HG03439 (cell line): ENCODE measurements around the gene GRIFIN.

Experiments
- ATAC-seq: cut with Tn5 transposase; IDR thresholded peaks from one replicate; pipeline ENCODE4 v1.9.1; 2021; ENCODE audit warnings: mild to moderate bottlenecking, moderate library complexity; ENCODE audit not compliant: unreplicated experiment

The GRIFIN gene

DNA sequence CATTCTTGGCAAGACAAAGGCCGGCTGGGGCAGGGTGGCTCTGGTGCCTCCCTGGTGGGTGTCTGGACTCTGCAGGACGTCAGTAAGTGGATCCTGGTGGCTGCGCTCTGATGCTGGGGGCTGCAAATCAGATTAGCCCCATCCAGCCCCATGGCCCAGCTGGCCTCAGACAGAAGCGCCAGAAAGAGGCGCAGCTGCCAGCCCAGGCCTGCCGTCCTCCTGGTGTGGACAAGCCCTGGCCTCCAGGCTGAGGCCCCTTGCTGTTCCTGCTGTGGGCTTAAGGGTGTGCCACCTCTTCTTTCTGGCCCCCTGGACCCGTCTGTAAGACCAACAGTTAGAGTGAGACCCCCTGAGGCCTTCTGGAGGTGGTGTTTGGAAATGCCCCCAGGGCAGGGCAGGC lies 37.5 kb upstream of the GRIFIN start:
- ATAC-seq: no peak

DNA sequence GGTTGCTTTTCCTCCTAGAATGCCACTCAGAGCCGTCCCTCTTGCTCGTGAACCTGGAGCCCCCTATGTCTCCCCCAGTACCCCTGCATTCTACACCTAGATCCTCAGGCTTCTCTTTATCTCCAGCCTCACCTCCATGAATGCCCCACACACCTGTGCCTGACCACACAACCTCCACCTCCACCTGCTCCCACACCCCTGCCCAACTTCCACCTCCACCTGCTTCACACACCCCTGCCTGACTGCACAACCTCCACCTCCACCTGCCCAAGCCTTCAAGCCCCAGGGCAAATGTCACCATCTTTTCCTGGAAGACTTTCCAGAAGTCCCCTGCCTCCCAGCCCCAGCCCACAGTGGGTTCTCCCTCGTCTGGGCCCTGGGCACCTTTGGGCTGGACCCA lies 36.5 kb upstream of the GRIFIN start:
- no peak for ATAC-seq

DNA sequence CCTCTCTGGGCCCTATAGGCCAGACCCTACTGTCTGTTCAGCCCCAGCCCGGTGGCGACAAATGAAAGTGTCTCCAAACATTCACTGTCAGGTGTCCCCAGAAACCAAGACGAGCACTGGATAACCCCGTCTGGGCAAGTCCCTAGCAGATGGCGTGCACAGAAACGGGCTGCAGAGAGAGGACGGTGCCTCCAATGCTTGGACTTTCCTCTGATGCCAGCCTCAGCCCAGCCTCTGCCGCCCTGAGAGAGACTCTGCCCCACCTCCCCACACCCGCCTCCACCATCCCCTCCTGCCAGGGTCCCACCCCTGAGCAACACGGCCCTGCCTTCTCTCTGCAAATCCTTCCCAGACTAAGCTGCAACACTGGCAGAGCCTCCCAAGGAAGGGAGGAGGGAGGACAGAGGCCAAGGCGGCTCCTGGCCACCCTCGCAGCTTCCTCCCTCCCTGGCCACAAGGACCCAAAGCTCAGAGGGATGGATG lies 36.0 kb upstream of the GRIFIN start:
- ATAC-seq: no peak

DNA sequence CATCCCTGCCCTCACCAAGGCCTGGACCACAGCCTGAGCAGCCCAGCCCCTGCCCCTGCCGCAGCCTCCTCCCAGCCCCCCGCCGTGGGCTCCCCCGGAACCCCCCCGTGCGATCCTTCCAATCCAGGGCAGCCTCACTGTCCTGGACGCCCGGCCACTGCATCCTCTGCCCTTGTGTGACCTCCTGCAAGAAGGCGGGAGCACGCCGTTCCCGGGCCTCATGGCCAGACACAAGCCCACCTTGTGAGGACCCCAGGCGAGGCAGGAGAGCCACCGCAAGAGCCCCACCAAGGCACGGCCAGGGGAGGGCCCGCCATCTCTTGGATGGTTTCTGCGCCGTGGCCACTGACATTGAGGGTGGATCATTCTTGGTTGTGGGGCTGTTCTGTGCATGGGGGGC lies 35.6 kb upstream of the GRIFIN start:
- no peak for ATAC-seq

DNA sequence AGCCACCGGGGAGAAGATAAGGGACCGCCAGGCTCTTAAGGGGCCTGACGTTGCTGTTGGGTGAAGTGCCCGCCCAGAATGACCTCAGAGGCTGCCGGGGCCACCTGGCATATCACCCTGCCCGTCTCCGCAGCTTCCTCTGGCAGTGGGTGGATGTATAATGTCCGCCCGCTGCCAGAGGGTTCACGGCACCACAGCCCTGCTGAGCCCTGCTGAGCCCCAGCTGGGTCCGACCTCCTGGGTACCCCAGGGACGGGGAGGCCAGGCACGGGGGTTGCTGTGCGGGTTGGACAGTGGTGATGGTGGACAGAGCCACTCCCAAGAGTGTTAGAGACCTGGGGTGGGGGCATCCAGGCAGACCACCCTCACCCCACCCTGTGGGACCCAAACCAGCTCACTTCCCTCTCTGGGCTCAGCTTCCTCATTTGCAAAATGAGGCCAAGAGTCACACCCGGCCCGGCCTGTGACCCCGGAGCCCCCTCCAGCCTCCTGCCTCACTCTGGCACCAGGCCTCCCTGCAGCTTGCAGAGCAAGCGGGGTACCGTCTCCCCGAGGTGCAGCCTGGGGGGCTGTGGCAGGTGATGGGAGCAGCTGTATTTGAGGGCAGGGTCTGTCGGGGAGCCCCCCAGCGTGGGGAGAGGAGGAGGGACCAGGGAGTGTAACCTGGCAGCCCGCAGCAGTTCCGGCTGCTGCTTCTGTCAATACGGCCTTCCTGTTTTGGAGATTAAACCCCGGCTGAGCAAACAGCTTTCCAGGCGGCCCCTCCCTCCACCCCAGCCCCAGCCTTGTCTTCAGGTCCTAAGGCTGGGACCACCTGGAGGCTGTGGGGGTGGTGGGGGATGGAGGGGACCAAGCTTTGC lies 34.9 kb upstream of the GRIFIN start:
- ATAC-seq: no peak

DNA sequence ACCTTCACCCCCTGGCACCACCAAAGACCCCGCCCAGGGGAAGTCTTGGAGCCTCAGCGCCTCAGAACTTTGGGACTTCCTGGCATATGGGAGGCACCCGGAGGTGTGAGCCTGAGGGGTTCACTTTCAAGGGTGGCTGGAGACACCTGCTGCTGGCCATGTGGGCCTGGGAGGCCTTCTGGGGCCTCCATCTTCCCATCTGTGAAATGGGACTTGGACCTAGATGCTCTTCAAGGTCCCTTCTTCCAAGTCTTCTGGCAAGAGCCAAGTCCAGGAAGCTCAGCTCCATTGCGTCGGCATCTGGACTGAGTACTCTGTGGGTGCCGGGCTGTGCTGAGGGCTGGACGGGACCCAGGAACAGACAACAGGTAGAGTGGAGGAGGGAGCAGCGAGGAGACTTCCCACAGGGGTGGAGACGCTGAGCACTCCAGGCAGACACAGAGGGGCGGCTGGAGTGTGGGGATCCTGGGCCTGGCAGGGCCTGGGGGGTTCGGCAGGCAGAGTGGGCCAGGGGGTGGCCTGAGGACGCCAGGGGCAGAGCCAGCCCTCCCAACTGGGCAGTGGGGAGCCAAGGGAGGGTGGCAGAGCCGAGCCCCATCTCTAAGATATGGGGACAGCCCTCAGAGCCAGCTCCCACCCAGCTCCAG lies 34.1 kb upstream of the GRIFIN start:
- ATAC-seq: no peak

DNA sequence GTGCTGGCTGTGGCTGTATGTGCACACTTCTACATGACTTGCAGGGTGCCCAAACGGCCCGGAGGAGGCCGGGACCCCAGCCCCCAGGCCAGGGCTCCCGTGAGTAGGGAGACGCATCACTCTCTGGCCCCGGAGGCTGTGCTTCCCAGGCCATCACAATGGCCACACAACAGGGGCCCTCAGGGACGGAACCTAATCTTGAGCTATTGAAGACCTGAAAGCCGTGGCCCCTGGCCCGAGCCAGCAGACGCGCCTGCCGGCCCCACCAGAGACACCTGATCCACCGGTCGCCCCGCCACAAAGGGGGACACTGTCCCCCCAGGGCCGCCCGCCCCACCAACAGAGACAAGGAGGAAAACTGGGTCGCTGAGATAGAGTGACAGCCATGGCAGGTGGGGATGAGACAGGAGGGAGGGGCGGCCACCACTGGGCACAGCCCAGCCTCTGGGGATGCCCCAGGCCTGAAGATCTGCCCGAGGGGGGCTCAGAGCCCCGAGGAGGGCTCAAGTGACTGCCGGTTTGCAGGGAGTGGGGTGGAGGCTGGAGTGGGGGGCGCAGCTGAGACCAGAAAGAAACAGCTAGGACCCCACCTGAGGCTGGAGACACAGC lies 33.2 kb upstream of the GRIFIN start:
- ATAC-seq: no peak

DNA sequence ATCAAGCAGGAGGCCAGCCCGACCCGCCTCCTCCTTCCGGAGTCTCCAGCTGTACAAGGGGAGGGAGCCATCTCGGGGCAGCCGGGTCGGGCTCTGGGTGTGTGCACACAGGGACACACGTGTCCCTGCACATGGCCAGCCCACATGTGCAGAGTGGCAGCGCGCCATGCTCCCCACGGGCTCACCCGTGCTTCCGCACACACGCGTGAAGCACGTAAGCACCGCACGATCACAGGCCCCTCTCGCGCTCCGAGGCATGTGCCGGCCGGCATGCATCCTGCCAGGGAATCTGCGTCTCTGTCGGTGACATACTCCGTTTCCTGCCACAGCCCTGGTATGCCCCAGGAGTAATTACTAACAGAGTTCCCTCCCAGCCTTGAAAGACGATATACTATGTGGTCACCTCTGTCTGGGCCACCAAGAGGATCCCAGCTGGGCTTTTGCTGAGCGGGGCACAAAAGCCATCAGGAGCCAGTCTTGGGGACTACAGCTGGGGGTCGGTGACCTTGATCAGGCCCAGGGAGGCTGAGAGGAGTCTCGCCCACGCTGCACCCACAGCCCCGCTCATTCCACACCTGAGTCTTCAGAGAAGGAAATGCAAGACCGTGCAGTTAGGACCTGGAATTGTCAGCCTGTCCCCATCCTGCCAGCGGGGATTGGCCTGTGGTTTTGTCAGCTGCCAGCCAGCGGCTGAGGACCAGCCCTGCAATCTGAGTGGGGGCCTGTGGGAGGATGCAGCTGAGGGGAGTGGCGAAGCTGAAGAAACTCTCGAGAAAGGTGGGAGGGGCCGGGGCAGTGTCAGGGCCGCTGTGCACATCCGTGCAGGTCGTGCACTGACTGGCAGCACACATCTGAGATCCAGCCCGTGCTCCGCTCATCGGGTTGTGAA lies 32.4 kb upstream of the GRIFIN start:
- ATAC-seq: no peak

DNA sequence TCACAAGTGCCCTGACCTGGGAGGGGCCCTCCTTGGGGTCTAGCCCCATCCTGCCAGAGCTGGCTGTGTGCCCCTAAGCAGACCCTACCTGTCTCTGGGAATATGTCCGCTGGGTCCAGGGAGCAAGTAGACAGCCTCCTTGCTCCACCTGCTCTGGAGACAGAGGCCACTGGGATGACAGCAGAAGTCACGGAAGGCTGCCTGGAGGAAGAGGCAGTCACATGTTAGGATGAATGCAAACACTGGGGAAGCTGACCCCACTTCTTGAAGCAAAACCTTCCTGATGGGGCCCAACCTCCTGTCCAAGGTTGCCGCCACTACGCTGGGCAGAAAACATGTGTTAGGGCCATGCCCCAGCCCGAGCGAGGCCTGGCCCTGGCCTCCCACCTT lies 31.7 kb upstream of the GRIFIN start:
- ATAC-seq: no peak

DNA sequence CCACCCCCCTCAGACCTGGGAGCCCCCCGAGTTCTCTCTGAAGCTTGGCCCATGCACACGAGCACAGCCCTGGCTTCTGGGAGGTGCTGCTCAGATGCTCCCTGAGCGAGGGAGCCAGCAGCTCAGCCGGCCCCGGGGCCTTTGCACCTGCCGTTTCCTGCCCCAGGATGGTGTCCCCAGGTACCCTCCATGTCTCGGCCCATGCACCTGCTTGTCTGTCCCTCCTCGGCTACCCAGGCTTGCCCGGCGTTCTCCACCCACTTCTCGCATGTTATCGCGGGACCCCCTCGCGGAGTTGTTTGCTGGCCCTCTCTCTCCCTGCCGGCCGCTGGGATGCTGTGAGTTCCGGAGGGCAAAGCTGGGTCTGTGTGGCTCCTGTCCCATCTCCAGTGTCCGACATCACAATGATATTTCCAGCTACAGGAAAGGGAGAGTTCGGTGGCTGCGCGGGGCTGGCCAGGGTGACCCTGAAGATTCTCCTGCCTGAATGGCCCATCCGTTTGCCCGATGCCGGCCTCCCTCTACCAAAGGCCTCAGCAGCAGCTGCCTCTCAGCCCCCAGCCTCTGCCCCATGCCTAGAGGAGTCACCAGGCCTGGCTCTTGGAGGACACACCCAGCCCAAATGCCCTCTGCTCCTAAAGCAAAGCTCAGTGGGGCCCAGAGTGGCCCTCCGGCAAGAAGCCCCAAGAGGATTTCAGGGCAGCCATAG lies 31.2 kb upstream of the GRIFIN start:
- ATAC-seq: no peak

DNA sequence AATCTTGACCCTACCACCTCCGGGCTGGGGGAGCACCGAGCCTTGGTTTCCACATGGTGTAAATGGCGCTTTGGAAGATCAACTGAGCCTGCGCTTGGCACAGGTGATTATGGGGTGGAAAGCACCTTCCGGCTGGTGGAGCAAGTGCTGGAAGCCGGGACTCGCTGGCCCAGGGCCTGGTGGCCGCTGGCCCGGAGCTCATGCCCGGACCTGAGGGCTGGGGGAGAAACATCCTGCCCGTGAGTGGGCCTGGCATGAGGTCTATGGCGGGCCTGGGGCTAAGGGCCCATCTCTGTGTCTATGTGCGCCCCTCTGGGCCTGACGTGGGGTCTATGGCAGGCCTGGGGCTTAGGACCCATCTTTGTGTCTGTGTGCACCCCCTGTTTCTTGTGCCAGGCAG lies 29.2 kb upstream of the GRIFIN start:
- ATAC-seq: no peak

DNA sequence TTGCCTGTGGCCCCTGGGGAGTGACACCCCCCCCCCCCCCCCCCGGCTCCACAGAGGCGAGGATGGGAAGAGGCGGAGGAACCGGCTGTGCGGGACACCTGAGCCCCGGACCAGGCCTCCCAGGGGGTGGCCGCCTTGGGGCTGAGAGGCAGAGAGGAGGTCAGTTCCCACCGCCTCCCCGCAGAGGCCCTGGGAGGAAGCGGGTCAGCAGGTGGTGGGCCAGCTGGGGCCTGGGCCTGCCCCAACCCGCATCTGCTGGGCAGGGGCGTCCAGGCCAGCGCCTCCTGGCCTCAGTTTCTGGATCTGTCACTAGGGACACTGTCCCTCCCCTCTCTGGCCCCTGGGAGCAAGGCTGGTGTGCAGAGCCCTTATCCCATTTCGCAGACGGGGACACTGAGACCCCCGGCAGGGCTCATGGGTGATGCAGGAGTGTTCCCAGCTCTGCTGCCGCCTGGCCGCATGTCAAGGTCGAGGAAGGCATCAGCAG lies 28.7 kb upstream of the GRIFIN start:
- no peak for ATAC-seq

DNA sequence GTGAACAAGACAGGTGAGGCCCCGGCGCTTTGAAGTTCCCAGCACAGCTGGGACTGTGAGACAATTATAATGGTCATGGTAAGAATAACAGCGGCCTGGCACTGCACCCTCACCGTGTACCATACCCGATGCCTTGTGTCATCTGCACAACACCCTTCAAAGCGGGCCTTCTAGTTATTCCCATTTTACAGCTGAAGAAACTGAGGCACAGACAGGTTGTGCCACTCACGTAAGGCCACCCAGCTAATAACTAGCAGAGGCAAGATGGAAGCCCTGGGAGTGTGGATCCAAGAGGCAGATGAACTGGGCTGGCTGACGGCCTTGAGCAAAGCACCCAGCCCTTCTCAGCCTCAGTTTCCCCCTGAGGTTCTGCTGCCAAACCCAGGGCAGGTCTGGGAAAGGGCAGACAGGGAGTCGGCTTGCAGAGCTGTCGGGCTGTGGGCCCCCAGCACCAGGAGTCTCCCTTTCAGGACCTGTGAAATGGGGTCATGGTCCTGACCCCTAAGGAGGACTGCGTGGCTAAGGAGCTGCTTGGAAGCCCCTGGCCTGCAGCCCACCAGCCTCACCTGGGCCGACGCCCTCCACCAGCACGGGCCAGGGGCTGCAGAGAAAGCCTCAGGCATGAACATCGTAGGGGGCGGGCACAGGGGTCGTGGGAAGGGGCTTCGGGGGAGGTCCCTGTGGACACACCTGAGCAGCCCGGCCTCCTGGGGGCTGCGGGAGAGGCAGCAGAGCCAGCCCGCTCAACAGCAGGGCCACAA lies 28.1 kb upstream of the GRIFIN start:
- ATAC-seq: no peak

DNA sequence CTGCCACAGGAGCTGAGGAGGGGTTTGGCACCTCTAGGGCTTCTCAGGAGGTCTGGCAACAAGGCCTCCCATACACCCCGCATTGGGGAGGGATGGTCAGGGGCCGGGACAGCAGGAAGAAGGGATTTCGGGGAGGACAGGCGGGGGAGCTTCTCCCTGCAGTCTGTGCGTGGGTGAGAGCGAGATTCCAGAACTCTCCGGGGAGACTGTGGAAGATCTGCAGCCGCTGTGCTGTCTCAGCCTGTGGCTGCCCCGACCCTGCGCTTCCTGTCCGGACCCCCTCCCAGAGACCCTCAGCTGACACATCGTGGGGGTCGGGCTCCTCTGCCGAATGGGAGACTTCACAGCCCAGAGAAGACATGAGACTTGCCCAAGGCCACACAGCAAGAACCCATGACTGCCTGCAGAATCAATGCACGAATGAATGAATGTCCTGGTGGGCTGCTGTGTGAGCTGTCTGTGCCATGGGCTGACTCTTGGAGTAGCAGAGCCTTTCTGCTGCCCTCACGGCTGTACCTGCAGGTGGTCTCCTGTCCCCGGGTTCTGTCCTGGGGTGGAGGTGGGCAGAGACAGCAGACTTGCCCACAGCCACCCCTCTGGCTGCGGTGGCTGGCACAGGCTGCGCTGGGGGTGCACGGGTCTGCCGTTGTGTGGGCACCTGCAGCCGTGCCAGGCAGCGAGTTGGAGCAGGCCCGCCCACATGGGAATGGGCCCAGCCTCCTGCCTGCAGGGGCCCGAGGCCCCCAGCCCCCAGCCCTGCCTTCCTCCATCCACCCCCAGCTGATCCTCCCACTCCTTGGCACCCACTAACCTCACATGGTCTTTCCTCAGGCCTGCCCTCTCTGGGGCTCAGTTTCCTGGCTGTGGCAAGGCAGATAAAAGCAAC lies 27.1 kb upstream of the GRIFIN start:
- ATAC-seq: no peak

DNA sequence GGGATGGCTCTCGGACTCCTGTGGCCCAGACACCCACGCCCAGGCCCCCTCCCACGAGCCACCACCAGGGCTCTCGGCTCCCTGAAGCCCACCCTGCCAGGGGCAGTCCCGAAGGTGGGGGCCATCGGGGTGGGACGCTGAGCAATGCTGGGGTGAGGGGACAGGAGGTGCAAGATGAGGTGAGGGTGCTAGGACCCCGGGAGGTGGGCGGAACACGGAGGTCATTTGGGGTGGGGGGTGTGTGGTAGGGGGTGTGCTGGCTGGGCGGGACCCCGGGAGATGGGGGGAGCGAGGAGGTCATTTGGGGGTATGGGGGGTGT lies 26.4 kb upstream of the GRIFIN start:
- no peak for ATAC-seq

DNA sequence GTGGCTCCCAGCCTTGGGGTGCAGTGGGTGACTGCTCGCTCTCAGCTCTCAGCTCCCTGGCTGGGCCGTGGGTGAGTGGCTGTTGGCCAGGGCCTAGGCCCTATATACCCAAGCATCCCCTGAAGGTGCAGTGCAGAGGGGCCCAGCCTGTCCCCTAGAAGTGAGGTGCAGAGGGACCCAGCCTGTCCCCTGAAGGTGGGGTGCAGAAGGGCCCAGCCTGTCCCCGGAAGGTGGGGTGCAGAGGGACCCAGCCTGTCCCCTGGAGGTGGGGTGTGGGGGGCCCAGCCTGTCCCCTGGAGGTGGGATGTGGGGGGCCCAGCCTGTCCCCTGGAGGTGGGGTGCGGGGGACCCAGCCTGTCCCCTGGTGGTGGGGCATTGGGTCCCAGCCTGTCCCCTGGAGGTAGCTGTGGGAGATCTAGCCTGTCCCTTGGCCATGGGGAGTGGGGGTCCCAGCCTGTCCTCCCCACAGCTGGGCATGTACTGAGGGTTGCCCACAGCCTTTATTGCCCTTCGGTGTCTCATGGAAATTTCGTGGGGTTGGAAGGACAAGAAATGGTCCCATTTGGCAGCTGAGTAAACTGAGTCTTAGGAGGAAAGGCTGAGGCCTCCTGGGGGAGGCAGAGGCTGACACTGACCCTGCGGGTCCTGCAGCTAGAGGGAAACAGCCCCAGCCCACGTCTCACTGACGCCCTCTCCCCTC lies 25.9 kb upstream of the GRIFIN start:
- no peak for ATAC-seq

DNA sequence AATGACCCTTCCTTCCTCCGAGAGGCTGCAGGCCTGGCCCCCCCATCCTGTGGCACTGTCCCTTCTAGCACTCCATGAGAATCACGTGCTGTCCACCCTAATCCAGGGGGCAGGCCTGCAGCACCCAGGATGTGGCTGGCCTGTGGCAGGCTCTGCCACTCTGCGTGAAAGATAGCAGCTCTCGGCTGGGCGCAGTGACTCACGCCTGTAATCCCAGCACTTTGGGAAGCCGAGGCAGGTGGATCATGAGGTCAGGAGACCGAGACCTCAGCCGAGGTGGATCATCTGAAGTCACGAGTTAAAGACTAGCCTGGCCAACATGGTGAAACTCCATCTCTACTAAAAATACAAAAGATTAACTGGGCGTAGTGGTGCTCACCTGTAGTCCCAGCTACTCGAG lies 24.5 kb upstream of the GRIFIN start:
- ATAC-seq: no peak
